ENCODE results near the gene SLC27A4.
"Not testable (repeated sequence)": the region's sequence is repeated elsewhere in the genome, so short reads cannot be mapped to it uniquely, and the experiment has no call there.

SLC27A4 gene

GRCh38 chr9:128324401-128324800, 15.9 kb upstream of the SLC27A4 start:
- DNase-seq (ENCODE audit: low spot score), result no peak

- no peak for DNase-seq (ENCODE audit: low spot score)
Observed at GRCh38 chr9:128325629-128326028, 14.7 kb upstream of the SLC27A4 start.

DNA sequence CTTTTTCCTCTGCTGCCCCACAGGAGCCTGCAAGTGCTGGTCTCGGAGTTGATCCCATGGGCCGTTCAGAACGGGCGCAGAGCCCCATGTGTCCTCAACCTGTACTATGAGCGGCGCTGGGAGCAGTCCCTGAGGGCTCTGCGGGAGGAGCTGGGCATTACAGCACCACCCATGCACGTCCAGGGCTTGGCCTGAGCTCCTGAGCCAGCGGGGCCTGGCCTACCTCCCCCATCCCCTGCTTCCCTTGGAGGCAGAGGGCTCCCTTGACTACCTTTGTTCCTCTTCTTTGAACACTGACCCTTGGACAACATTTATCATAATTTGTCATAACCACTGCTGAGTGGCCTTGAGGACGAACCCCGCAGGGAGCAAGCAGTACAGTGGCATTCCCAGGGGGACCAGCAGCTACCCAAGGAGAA, 6.9 kb upstream of the SLC27A4 start:
- DNase-seq (ENCODE audit: low spot score), result no peak

GRCh38 chr9:128335161-128335560, 5.2 kb upstream of the SLC27A4 start:
- no peak for DNase-seq (ENCODE audit: low spot score)

GRCh38 chr9:128335914-128336313, 4.4 kb upstream of the SLC27A4 start:
- no peak for DNase-seq (ENCODE audit: low spot score)

- no peak for DNase-seq (ENCODE audit: low spot score)
Observed at GRCh38 chr9:128337936-128338335, 2.4 kb upstream of the SLC27A4 start.

DNA sequence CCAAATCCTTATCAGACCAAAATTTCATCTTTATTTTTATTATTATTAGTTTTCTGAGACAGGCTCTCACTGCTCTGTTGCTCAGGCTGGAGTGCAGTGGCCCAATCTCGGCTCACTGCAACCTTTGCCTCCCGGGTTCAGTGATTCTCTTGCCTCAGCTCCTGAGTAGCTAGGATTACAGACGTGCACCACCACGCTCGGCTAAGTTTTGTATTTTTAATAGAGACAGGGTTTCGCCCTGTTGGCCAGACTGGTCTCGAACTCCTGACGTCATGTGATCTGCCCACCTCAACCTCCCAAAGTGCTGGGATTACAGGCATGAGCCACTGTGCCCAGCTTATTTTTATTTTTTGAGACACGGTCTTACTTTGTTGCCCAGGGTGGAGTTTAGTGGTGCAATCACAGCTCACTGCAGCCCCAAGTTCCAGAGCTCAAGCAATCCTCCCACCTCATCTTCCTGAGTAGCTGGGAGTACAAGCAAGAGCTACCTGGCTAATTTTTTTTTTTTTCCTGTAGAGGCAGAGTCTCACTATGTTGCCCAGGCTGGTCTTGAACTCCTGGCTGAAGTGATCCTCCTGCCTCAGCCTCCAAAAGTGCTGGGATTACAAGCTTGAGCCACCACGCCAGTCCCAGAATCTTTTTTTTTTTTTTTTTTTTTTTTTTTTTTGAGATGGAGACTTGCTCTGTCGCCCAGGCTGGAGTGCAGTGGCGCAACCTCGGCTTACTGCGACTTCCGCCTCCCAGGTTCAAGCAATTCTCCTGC, 1.3 kb upstream of the SLC27A4 start:
- not testable (repeated sequence) for DNase-seq (ENCODE audit: low spot score)

- no peak for DNase-seq (ENCODE audit: low spot score)
Observed at GRCh38 chr9:128340691-128341434, 536 bp downstream of the SLC27A4 start.

DNA sequence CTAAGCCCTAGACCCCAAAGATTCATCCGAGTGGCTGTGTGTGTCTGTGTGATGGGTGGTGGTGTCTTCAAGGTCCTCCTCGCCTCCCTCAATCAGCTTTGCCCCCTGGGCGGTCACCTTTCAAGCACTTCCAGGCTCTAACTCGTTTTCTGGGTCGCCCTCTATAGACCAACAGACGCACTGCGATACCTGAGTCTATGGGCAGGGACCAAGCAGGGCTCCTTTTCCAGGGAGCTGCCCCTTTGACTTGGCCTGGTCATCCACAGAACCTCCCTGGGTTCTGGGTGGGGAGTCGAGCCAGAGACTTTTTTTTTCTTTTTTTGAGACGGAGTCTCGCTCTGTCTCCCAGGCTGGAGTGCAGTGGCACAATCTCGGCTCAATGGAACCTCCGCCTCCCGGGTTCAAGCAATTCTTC, 1.1 kb downstream of the SLC27A4 start:
- DNase-seq (ENCODE audit: low spot score), result peak; percentile 68

DNA sequence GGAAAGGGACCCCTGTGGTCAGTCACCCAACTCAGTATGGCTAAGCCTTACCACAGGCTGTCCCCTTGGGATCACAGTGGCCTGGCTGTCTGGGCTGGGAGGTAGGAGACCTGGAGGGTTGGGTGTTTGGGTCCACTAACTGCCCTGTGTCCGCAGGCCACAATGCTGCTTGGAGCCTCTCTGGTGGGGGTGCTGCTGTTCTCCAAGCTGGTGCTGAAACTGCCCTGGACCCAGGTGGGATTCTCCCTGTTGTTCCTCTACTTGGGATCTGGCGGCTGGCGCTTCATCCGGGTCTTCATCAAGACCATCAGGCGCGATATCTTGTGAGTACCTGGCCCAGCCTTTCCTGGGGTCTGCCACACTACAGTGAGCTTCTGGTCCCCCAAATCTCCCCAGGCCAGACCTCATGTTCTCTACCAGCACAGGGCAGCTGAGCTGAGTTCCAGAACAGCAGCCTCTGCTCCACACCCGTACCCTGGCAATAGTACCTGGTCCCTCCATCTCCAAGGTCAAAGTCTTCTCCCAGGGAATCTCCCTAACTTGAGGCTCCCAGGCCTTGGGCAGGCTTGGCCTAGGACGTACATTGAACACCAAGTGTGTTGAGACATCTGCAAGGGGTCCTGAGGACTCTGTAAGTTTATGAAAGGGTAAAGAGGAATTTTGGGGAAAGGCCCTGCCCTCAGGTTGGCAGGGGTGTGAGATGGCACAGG, 2.8 kb downstream of the SLC27A4 start:
- DNase-seq (ENCODE audit: low spot score), result no peak

- DNase-seq (ENCODE audit: low spot score), result no peak
Observed at GRCh38 chr9:128343855-128344254, 3.5 kb downstream of the SLC27A4 start.

- no peak for DNase-seq (ENCODE audit: low spot score)
Observed at GRCh38 chr9:128344931-128345605, 4.7 kb downstream of the SLC27A4 start.

DNA sequence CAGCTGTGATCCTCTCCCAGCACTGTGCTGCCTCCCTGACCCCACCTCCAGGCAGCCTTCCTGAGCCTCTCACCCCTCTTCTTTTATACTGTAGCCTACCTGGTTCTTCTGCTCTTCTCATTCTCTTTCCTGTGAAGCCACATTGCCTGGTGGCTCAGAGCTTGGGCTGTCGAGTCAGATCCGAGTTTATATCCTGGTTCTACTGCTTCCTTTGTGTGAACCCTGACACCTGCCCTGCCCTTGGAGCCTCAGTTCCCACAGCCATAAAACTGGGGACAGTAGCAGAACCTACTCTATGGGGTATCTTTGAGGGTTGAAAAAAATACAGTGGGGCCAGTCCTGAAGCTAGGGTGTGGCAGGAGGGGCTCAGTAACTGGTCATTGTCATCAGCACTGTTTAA, 8.8 kb downstream of the SLC27A4 start:
- no peak for DNase-seq (ENCODE audit: low spot score)

DNA sequence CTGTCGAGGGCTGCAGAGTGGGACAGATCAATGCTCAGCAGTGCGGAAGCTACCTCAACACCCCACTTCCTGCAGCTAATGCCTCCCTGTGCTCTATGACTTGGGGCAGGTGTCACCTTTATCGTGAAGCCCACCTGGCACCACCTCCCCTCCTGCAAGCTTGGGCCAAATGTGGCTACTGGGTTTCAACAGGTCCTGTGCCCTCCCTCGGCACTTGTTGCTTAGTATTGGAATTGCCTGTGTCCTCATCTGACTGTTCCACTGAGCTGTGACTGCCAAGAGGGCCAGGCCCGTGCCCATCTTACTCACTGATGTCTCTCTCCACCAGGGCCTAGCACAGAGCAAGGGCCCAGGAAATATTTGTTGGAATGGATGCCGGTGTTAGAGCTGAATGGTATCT, 9.4 kb downstream of the SLC27A4 start:
- no peak for DNase-seq (ENCODE audit: low spot score)

GRCh38 chr9:128355451-128355850, 15.1 kb downstream of the SLC27A4 start:
- no peak for DNase-seq (ENCODE audit: low spot score)

DNA sequence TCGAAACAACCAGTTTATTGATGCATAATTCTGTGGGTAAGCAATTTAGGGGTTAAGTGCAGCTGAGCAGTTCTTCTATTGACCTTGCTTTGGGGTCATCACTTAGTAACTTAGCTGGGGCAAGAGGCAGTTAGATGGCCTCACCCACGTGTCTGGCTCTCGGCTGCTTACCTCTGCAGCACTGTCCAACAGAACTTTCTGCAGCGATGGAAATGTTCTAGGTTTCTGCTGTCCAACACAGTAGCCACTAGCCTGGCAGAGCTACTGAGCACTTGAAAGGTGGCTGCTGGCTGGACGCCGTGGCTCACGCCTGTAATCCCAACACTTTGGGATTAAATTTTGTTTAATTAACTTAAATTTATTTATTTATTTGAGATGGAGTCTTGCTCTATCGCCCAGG, 17.8 kb downstream of the SLC27A4 start:
- no peak for DNase-seq (ENCODE audit: low spot score)

- no peak for DNase-seq (ENCODE audit: low spot score)
Observed at GRCh38 chr9:128358861-128359260, 18.5 kb downstream of the SLC27A4 start.

DNA sequence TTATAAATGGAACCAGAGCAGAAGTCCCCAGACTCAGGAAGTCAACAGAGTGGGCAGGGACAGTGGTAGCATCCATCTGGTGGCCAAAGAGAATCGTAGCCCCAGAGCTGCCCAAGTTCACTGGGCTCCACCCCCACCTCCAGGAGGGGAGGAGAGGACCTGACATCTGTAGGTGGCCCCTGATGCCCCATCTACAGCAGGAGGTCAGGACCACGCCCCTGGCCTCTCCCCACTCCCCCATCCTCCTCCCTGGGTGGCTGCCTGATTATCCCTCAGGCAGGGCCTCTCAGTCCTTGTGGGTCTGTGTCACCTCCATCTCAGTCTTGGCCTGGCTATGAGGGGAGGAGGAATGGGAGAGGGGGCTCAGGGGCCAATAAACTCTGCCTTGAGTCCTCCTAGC, 20.5 kb downstream of the SLC27A4 start:
- no peak for DNase-seq (ENCODE audit: low spot score)

DNA sequence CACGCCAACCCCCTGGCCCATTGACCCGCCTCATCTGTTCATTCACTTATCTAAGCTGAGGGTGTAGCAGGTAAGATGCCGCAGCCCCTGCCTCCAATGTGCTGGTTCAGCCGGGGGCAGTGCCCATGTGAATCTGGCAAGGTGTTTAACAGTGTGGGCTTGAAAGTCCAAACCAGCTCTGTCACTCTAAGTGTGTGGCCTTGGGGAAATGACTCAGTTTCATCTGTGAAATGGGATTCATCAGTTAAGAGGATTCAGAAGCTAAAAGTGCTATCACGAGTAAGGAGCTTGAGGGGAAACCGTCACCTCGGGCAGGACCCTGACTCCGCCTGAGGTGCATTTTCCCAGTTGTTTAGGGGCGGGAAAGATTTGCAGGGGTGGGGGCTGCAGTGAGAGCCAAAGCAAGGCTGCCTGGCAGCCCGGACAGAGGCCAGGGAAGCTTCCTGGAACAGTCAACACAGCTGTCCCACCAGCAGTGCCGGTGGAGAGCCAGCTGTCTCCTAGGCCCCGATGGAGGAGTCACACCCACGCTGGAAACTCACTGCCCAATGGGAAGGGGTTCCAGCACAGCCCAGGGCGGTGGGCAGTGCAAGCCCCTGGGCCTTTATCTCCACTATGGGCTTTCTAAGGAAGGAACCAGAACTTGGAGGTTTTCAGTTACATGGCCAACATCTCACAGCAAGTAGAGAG, 21.1 kb downstream of the SLC27A4 start:
- DNase-seq (ENCODE audit: low spot score), result no peak

- peak; percentile 77 for DNase-seq (ENCODE audit: low spot score)
Observed at GRCh38 chr9:128361986-128362646, 21.8 kb downstream of the SLC27A4 start.

- DNase-seq (ENCODE audit: low spot score), result no peak
Observed at GRCh38 chr9:128362774-128363173, 22.4 kb downstream of the SLC27A4 start.
